ENCODE data around the gene AMDHD2. TPM values are rescaled to one million over a fixed set of nuclear protein-coding genes. Genes with fewer than 3 reads are reported as not detected.
"Not testable (repeated sequence)": the region's sequence is repeated elsewhere in the genome, so short reads cannot be mapped to it uniquely, and the experiment has no call there.

AMDHD2 gene
- total and polyA plus RNA-seq, 2 of the 13 experiments (the other 11 are each of a cell fraction or from before 2014, with no cell fraction given), result 33.5 to 39.1 TPM

GRCh38 chr16:2540912-2541311, 20.7 kb downstream of the AMDHD2 start:
- H3K9me3 ChIP-seq (ENCODE audit: low read length); H3K4me3 ChIP-seq (replicated peaks in 1 of 3; ENCODE audit: insufficient read depth in 1 of 3, low read depth in 2 of 3, low read length in 3 of 3); H3K36me3 ChIP-seq (replicated peaks in 1 of 2; ENCODE audit: control insufficient read depth in 1 of 2, insufficient read depth in 2 of 2, low read length in 2 of 2); H4K20me1 ChIP-seq (ENCODE audit: insufficient read depth, low read length); H2AFZ ChIP-seq (ENCODE audit: low read length); DNase-seq (ENCODE audit: low spot score); CTCF ChIA-PET (ENCODE audit: low intra/inter-chr PET ratio, low total read pairs); ATAC-seq; H3K9ac ChIP-seq (ENCODE audit: insufficient read depth, low read depth, low read length); intact Hi-C loops (cut with micrococcal nuclease; ENCODE audit: unreplicated experiment); BruUV-seq (replicated peaks); in situ Hi-C loops (cut with HindIII; ENCODE audit: extremely low pct_ligation_motif_present, low pct_unique_long_range_greater_than_20kb); FAIRE-seq; H3K27me3 ChIP-seq (ENCODE audit: control insufficient read depth in 1 of 2, insufficient read depth in 2 of 2, low read length in 2 of 2): not testable (repeated sequence)
- Histone ChIP-seq H3K4me1 (ENCODE audit: insufficient read depth, low read length) (peaks cover 60% of the 10 kb centered on the region), H3K27ac (ENCODE audit: extremely low read length, insufficient read depth, low read length) (peak overlapping the region; percentile 63), H3K79me2 (ENCODE audit: insufficient read depth, low read length) (peaks cover 47% of the 10 kb centered on the region), H3K4me2 (ENCODE audit: low read depth, low read length) (peak overlapping the region; percentile 61)
- TF ChIP-seq PHF5A (CRISPR knock-in tag; IDR thresholded peaks at IDR 0.05; ENCODE audit: low read depth, unreplicated experiment), result peak; percentile 5
- POLR2A ChIA-PET, result interaction anchor here (1.2 kb wide), 1 partner anchor 11 kb away, joined by 5 read pairs; no protein-coding TSS in a partner anchor
- WGBS (ENCODE audit: low lambda C conversion rate), result 50% methylated on average over 1 of the region's 4 CpGs

GRCh38 chr16:2541409-2541808, 21.2 kb downstream of the AMDHD2 start:
- ATAC-seq, result peak; percentile 78
- 21% methylated on average over 6 of the region's 6 CpGs for WGBS (ENCODE audit: low lambda C conversion rate)
- in situ Hi-C loops (cut with HindIII; ENCODE audit: extremely low pct_ligation_motif_present, low pct_unique_long_range_greater_than_20kb); intact Hi-C loops (cut with micrococcal nuclease; ENCODE audit: unreplicated experiment); H3K9ac ChIP-seq (ENCODE audit: insufficient read depth, low read depth, low read length); H3K36me3 ChIP-seq (replicated peaks in 1 of 2; ENCODE audit: control insufficient read depth in 1 of 2, insufficient read depth in 2 of 2, low read length in 2 of 2); BruUV-seq (replicated peaks); H2AFZ ChIP-seq (ENCODE audit: low read length); H3K27me3 ChIP-seq (ENCODE audit: control insufficient read depth in 1 of 2, insufficient read depth in 2 of 2, low read length in 2 of 2); H4K20me1 ChIP-seq (ENCODE audit: insufficient read depth, low read length); CTCF ChIA-PET (ENCODE audit: low intra/inter-chr PET ratio, low total read pairs); H3K9me3 ChIP-seq (ENCODE audit: low read length): not testable (repeated sequence)
- Histone ChIP-seq H3K79me2 (ENCODE audit: insufficient read depth, low read length) (peaks cover 51% of the 10 kb centered on the region), H3K4me2 (ENCODE audit: low read depth, low read length) (peak overlapping the region; percentile 61), H3K4me3 (replicated peaks in 1 of 3; ENCODE audit: insufficient read depth in 1 of 3, low read depth in 2 of 3, low read length in 3 of 3) (peak overlapping the region in 1 of 3 experiments; percentile 40; a peak in 2 of 6 replicates), H3K4me1 (ENCODE audit: insufficient read depth, low read length) (peaks cover 60% of the 10 kb centered on the region), H3K27ac (ENCODE audit: extremely low read length, insufficient read depth, low read length) (peak overlapping the region; percentile 63)
- FAIRE-seq, result peak; percentile 96
- peak; percentile 71 for DNase-seq (ENCODE audit: low spot score)
- POLR2A ChIA-PET, result interaction anchor here (1.2 kb wide), 1 partner anchor 11 kb away, joined by 5 read pairs; no protein-coding TSS in a partner anchor
- TF ChIP-seq ZFY (CRISPR knock-in tag; IDR thresholded peaks at IDR 0.05), result peak; percentile 30; the same call in 1 of the 2 replicates
- peak; percentile 23; the same call in 1 of the 2 replicates for TF ChIP-seq ZNF788 (CRISPR knock-in tag; IDR thresholded peaks at IDR 0.05; ENCODE audit: borderline replicate concordance)
- TF ChIP-seq MYC (CRISPR knock-in tag; IDR thresholded peaks at IDR 0.05; ENCODE audit: borderline replicate concordance), result peak; percentile 93
- peak; percentile 90; the same call in 1 of the 3 replicates for TF ChIP-seq MXI1 (IDR thresholded peaks at IDR 0.05; ENCODE audit: borderline replicate concordance, low read depth, low read length)
- TF ChIP-seq, protein P1, sequence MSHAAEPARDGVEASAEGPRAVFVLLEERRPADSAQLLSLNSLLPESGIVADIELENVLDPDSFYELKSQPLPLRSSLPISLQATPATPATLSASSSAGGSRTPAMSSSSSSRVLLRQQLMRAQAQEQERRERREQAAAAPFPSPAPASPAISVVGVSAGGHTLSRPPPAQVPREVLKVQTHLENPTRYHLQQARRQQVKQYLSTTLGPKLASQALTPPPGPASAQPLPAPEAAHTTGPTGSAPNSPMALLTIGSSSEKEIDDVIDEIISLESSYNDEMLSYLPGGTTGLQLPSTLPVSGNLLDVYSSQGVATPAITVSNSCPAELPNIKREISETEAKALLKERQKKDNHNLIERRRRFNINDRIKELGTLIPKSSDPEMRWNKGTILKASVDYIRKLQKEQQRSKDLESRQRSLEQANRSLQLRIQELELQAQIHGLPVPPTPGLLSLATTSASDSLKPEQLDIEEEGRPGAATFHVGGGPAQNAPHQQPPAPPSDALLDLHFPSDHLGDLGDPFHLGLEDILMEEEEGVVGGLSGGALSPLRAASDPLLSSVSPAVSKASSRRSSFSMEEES (CRISPR knock-in tag; IDR thresholded peaks at IDR 0.05), result peak; percentile 72
- TF ChIP-seq, protein P2, sequence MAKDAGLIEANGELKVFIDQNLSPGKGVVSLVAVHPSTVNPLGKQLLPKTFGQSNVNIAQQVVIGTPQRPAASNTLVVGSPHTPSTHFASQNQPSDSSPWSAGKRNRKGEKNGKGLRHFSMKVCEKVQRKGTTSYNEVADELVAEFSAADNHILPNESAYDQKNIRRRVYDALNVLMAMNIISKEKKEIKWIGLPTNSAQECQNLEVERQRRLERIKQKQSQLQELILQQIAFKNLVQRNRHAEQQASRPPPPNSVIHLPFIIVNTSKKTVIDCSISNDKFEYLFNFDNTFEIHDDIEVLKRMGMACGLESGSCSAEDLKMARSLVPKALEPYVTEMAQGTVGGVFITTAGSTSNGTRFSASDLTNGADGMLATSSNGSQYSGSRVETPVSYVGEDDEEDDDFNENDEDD (CRISPR knock-in tag; IDR thresholded peaks at IDR 0.05; ENCODE audit: borderline replicate concordance), result peak; percentile 86
- peak; percentile 56 for TF ChIP-seq CEBPG (CRISPR knock-in tag; IDR thresholded peaks at IDR 0.05)
- TF ChIP-seq, protein P3, sequence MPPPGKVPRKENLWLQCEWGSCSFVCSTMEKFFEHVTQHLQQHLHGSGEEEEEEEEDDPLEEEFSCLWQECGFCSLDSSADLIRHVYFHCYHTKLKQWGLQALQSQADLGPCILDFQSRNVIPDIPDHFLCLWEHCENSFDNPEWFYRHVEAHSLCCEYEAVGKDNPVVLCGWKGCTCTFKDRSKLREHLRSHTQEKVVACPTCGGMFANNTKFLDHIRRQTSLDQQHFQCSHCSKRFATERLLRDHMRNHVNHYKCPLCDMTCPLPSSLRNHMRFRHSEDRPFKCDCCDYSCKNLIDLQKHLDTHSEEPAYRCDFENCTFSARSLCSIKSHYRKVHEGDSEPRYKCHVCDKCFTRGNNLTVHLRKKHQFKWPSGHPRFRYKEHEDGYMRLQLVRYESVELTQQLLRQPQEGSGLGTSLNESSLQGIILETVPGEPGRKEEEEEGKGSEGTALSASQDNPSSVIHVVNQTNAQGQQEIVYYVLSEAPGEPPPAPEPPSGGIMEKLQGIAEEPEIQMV (CRISPR knock-in tag; IDR thresholded peaks at IDR 0.05; ENCODE audit: low read depth), result 0 out of 2 replicates have a peak, but pooled peaks have one; percentile 34
- peak; percentile 54; the same call in 1 of the 2 replicates for TF ChIP-seq KDM5B (CRISPR knock-in tag; IDR thresholded peaks at IDR 0.05; ENCODE audit: borderline replicate concordance)
- TF ChIP-seq ZNF331 (CRISPR knock-in tag; IDR thresholded peaks at IDR 0.05), result peak; percentile 65; the same call in 1 of the 2 replicates
- TF ChIP-seq, protein P4, sequence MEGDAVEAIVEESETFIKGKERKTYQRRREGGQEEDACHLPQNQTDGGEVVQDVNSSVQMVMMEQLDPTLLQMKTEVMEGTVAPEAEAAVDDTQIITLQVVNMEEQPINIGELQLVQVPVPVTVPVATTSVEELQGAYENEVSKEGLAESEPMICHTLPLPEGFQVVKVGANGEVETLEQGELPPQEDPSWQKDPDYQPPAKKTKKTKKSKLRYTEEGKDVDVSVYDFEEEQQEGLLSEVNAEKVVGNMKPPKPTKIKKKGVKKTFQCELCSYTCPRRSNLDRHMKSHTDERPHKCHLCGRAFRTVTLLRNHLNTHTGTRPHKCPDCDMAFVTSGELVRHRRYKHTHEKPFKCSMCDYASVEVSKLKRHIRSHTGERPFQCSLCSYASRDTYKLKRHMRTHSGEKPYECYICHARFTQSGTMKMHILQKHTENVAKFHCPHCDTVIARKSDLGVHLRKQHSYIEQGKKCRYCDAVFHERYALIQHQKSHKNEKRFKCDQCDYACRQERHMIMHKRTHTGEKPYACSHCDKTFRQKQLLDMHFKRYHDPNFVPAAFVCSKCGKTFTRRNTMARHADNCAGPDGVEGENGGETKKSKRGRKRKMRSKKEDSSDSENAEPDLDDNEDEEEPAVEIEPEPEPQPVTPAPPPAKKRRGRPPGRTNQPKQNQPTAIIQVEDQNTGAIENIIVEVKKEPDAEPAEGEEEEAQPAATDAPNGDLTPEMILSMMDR (CRISPR knock-in tag; IDR thresholded peaks at IDR 0.05), result peak; percentile 37; the same call in 1 of the 2 replicates
